GM23338 (cell line): ENCODE measurements around the gene TDRD7.

Experiments
- CREB1 ChIP-seq: fragments of 250-450 bp; sonication (Bioruptor Pico); IDR thresholded peaks from 2 replicates; pipeline ENCODE4 v1.5.0; 2020; ENCODE audit warnings: low read depth, mild to moderate bottlenecking, moderate library complexity
- CTCF ChIP-seq, 2 experiments: fragments of 200-600 bp in 1 of 2; sonication (generic) in 1 of 2; conservative IDR thresholded peaks; 2 replicates each; pipeline versions ENCODE4 v1.5.1 to v1.6.1; 2016 to 2017; ENCODE audit warnings: antibody characterized with exemption in 2 of 2, low read depth in 2 of 2, mild to moderate bottlenecking in 2 of 2, moderate library complexity in 1 of 2
- EZH2 ChIP-seq: fragments of 200-600 bp; sonication (generic); IDR thresholded peaks from one replicate; pipeline ENCODE4 v1.8.0; 2017; ENCODE audit warnings: antibody characterized with exemption, mild to moderate bottlenecking, low read depth; ENCODE audit not compliant: unreplicated experiment
- EZH2phosphoT487 ChIP-seq: fragments of 200-600 bp; sonication (generic); IDR thresholded peaks from one replicate; pipeline ENCODE4 v1.8.1; 2018; ENCODE audit warnings: antibody characterized with exemption; ENCODE audit not compliant: unreplicated experiment
- JUNB ChIP-seq: IDR thresholded peaks from one replicate; pipeline ENCODE4 v1.6.1; 2016; ENCODE audit warnings: antibody characterized with exemption; ENCODE audit not compliant: unreplicated experiment
- POLR2AphosphoS5 ChIP-seq: IDR thresholded peaks from 2 replicates; pipeline ENCODE4 v1.6.1; 2016; ENCODE audit warnings: antibody characterized with exemption, low read depth
- REST ChIP-seq: IDR thresholded peaks from one replicate; pipeline ENCODE4 v1.6.1; 2018; ENCODE audit warnings: antibody characterized with exemption; ENCODE audit not compliant: unreplicated experiment
- ZNF114 ChIP-seq: fragments of 250-450 bp; sonication (Bioruptor Pico); IDR thresholded peaks from 2 replicates; pipeline ENCODE4 v1.5.0; 2020; ENCODE audit warnings: mild to moderate bottlenecking, moderate library complexity

- no peak for TF ChIP-seq POLR2AphosphoS5
- TF ChIP-seq EZH2 = no peak
- TF ChIP-seq CTCF (conservative IDR thresholded peaks at IDR 0.05; ENCODE audit: low read depth in 2 of 2) = no peak
- no peak for TF ChIP-seq REST
- TF ChIP-seq CREB1 (CRISPR knock-in tag) = no peak
- no peak for TF ChIP-seq EZH2phosphoT487
- TF ChIP-seq JUNB = no peak
- TF ChIP-seq ZNF114 = no peak
Measured at GRCh38 chr9:97462914-97463313, 51.0 kb downstream of the TDRD7 start.
